Osteoblast (primary cell): ENCODE data around the gene MSANTD2. TPM values are rescaled to one million over a fixed set of nuclear protein-coding genes. Genes with fewer than 3 reads are reported as not detected.
A peak's percentile ranks its signal among the peaks of the same experiment; 100 is the strongest.
"Not testable (repeated sequence)": the region's sequence is repeated elsewhere in the genome, so short reads cannot be mapped to it uniquely, and the experiment has no call there.

Experiments used
- DNase-seq: peaks from one replicate; pipeline ENCODE4 v3.0.0; 2011; ENCODE audit warnings: low spot score, mixed read lengths; ENCODE audit not compliant: insufficient read length; ENCODE audit errors: missing footprints
- H2AFZ ChIP-seq: 2 replicates; pipeline ENCODE4 v1.6.0; 2011; ENCODE audit warnings: mild to moderate bottlenecking, low read length
- H3K27ac ChIP-seq: 2 replicates; pipeline ENCODE4 v1.5.1; 2011; ENCODE audit warnings: mild to moderate bottlenecking, low read depth, low read length, moderate library complexity
- H3K27me3 ChIP-seq: 2 replicates; pipeline ENCODE4 v1.6.0; 2012; ENCODE audit warnings: mild to moderate bottlenecking, control low read depth, inconsistent platforms, low read length, moderate library complexity; ENCODE audit not compliant: insufficient read depth
- H3K36me3 ChIP-seq: 2 replicates; pipeline ENCODE4 v1.5.1; 2011; ENCODE audit warnings: mild to moderate bottlenecking, low read length, control low read depth, moderate library complexity; ENCODE audit not compliant: insufficient read depth
- H3K4me1 ChIP-seq: 2 replicates; pipeline ENCODE4 v1.5.1; 2011; ENCODE audit warnings: mild to moderate bottlenecking, low read length, control low read depth, moderate library complexity; ENCODE audit not compliant: insufficient read depth
- H3K4me2 ChIP-seq: 2 replicates; pipeline ENCODE4 v1.6.0; 2011; ENCODE audit warnings: mild to moderate bottlenecking, low read length; ENCODE audit not compliant: insufficient read depth
- H3K4me3 ChIP-seq: fragments of 200-600 bp; sonication (generic); 3 replicates; pipeline ENCODE4 v1.5.1; 2012; ENCODE audit warnings: mild to moderate bottlenecking, low read length, inconsistent platforms; ENCODE audit not compliant: insufficient read depth
- H3K79me2 ChIP-seq: 2 replicates; pipeline ENCODE4 v1.6.0; 2012; ENCODE audit warnings: mild to moderate bottlenecking, low read length, control low read depth, inconsistent platforms; ENCODE audit not compliant: insufficient read depth
- H3K9me3 ChIP-seq: 2 replicates; pipeline ENCODE4 v1.5.1; 2011; ENCODE audit warnings: low read depth, low read length, control low read depth
- H4K20me1 ChIP-seq: 2 replicates; pipeline ENCODE4 v1.6.0; 2012; ENCODE audit warnings: mild to moderate bottlenecking, low read length, control low read depth; ENCODE audit not compliant: insufficient read depth
- total RNA-seq: library from RNA; depleted of rRNA; stranded (reverse); fragments of >200 nt; gene quantifications from 2 replicates; pipeline ENCODE4 v1.2.3, GENCODE V29; 2012
- TF ChIP-seq, protein P1 (sequence below): IDR thresholded peaks from 2 replicates; pipeline ENCODE4 v1.5.1; 2011; ENCODE audit warnings: mild to moderate bottlenecking, low read depth, low read length, moderate library complexity; ENCODE audit errors: extremely low read depth

The MSANTD2 gene
- total RNA-seq, 1 donor = 10.9 TPM

DNA sequence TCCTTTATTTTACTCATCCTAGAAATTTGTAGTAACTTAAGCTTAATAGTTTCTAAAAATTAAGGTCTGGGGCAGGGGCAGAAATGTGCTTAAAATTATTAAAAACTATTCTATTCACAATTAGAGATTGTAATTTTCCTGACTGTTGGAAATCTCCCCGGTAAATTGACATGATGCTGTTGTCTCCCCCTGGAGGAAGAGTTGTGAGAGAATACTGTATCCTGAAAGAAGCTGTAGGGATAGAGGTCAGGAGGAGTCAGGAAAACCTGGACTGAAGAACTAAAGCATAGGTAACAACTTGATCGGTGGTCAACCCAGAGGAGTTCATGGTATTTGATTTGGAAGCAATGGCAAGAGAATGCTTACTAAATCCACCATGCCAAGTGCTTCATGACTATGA lies 21.9 kb downstream of the MSANTD2 start:
- no peaks in the 10 kb centered on the region for H3K9me3 ChIP-seq
- no peak overlapping the region for H2AFZ ChIP-seq
- H3K27me3 ChIP-seq = no peaks in the 10 kb centered on the region
- no peak overlapping the region for H3K27ac ChIP-seq
- TF ChIP-seq, protein P1, sequence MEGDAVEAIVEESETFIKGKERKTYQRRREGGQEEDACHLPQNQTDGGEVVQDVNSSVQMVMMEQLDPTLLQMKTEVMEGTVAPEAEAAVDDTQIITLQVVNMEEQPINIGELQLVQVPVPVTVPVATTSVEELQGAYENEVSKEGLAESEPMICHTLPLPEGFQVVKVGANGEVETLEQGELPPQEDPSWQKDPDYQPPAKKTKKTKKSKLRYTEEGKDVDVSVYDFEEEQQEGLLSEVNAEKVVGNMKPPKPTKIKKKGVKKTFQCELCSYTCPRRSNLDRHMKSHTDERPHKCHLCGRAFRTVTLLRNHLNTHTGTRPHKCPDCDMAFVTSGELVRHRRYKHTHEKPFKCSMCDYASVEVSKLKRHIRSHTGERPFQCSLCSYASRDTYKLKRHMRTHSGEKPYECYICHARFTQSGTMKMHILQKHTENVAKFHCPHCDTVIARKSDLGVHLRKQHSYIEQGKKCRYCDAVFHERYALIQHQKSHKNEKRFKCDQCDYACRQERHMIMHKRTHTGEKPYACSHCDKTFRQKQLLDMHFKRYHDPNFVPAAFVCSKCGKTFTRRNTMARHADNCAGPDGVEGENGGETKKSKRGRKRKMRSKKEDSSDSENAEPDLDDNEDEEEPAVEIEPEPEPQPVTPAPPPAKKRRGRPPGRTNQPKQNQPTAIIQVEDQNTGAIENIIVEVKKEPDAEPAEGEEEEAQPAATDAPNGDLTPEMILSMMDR = peak; percentile 30
- H3K4me3 ChIP-seq = no peak overlapping the region
- H3K4me1 ChIP-seq = no peaks in the 10 kb centered on the region
- DNase-seq = no peak
- no peak overlapping the region for H3K4me2 ChIP-seq
- peaks cover 22% of the 10 kb centered on the region for H3K79me2 ChIP-seq
- peaks cover 3% of the 10 kb centered on the region for H4K20me1 ChIP-seq
- H3K36me3 ChIP-seq = no peaks in the 10 kb centered on the region

DNA sequence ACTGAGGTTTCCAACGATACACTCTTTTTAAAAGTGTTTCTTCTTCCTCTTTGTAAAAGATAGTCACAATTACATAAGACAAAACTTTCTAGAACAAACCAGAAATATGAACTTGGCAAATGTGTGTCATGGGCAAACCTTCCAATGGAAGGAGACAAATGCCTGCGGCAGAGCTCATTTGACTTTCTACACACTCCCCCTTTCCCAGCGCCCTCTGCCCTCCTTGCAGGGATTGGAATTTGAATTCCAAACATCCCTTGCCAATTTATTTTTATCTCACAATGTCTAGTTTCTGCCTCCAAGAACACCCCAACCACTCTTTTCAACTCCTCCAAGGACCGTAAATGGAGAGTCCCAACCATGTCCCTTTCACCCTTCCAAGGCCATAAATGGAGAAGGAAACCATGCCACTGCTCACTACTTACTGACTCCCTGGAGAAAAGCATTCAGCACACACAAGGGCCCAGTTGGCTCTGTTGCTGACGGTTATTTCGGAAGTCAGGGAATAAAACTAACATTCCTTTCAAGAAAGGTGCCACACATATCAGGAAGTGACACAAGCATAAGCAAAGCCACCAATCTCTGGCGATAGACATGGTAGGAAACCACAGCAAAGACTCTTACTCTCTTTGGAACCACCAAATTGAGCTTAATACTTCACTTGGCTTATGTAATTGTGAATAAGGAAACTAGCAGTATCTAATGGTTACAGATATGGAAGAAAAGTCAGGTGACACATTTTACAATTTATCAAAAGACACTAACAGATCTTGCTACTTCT lies 23.2 kb downstream of the MSANTD2 start:
- H3K27ac ChIP-seq = no peak overlapping the region
- H3K79me2 ChIP-seq = peaks cover 18% of the 10 kb centered on the region
- H3K27me3 ChIP-seq = no peaks in the 10 kb centered on the region

DNA sequence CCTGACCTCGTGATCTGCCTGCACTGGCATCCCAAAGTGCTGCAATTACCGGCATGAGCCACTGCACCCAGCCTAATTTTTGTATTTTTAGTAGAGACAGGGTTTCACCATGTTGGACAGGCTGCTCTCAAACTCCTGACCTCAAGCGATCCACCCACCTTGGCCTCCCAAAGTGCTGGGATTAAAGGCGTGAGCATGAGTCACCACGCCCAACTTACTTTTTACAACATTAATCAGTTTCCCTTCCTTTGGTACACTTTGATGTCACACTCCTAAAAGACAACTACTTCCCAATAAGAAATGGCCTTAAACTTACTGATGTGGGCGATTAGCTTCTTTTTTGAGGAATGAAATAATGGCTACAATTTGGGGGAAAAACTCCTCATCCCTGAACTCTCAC lies 29.2 kb downstream of the MSANTD2 start:
- not testable (repeated sequence) for H3K4me3 ChIP-seq, H4K20me1 ChIP-seq, H3K27ac ChIP-seq, H2AFZ ChIP-seq, H3K9me3 ChIP-seq, H3K27me3 ChIP-seq, H3K4me1 ChIP-seq, DNase-seq, H3K4me2 ChIP-seq
- Histone ChIP-seq H3K79me2 (peaks cover 11% of the 10 kb centered on the region), H3K36me3 (peaks cover 18% of the 10 kb centered on the region)

More for the DNA sequence above, 23.2 kb downstream of the MSANTD2 start:
- H3K4me3 ChIP-seq = no peak overlapping the region
- H4K20me1 ChIP-seq = no peaks in the 10 kb centered on the region
- TF ChIP-seq, protein P1 = no peak
- H3K9me3 ChIP-seq = no peaks in the 10 kb centered on the region
- H3K4me1 ChIP-seq = no peaks in the 10 kb centered on the region
- H2AFZ ChIP-seq = no peak overlapping the region
- H3K36me3 ChIP-seq = peaks cover under 1% of the 10 kb centered on the region
- H3K4me2 ChIP-seq = no peak overlapping the region
- no peak for DNase-seq

DNA sequence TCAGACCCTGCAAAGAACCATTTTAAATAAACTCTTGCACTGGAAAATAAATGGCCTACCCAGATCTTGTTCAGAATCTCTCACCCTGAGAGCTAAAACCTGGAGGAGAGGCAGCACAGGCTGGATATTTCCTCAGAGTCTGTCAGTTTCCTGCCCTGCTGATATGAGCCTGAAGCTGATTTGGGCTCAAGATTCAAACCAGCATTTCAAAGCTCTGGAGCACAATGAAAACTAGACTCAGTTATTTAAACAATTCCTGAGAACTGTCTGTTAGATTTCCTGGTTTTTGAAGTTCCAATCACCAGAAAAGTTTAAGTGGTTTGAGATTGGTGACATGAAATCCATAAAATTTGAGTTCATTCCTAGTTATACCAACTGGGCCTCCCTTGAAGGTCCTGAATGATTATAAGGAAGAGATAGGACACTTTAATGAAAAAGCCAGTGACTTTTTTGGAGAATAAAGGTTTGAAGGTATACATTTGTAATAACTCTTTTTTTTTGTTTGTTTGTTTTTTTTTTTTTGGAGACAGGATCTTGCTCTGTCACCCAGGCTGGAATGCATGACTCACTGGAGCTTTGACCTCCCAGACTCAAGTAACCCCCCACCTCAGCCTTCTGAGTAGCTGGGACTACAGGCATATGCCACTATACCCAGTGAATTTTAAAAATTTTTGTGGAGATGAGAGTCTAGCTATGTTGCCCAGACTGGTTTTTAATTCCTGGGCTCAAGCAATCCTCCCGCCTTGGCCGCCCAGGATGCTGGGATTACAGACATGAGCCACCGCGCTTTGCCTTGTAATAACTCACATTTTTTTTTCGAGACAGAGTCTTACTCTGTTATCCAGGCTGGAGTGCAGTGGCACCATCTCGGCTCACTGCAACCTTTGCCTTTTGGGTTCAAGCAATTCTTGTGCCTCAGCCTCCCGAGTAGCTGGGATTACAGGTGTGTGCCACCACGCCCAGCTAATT lies 30.1 kb downstream of the MSANTD2 start:
- Histone ChIP-seq H3K36me3 (peaks cover 18% of the 10 kb centered on the region), H3K4me3 (no peak overlapping the region), H3K9me3 (no peaks in the 10 kb centered on the region), H3K4me2 (no peak overlapping the region), H3K79me2 (peaks cover 3% of the 10 kb centered on the region), H3K4me1 (peaks cover 3% of the 10 kb centered on the region), H3K27ac (peak overlapping the region; percentile 1), H2AFZ (no peak overlapping the region), H3K27me3 (no peaks in the 10 kb centered on the region), H4K20me1 (no peaks in the 10 kb centered on the region)
- no peak for DNase-seq
- TF ChIP-seq, protein P1 = no peak
